Measurements from ENCODE around the gene AGBL4. TPM values are rescaled to one million over a fixed set of nuclear protein-coding genes. Genes with fewer than 3 reads are reported as not detected.

AGBL4 gene
- total RNA-seq, 4 donors from 2014 or later, result 0.44 to 1.5 (median 1.2) TPM; not detected in 1

GRCh38 chr1:48608882-48609281 lies 1414.9 kb downstream of the AGBL4 start:
- Histone ChIP-seq H3K27me3 (no peaks in the 10 kb centered on the region), H3K4me3 (no peak overlapping the region), H3K4me1 (peaks cover 0 to 16% (median 5%) of the 10 kb centered on the region in 4 donors), H3K27ac (no peak overlapping the region), H3K9me3 (no peaks in the 10 kb centered on the region), H3K36me3 (no peaks in the 10 kb centered on the region)
- 82 to 95% methylated on average over 4 of the region's 4 CpGs for WGBS, 2 donors
- no peak for TF ChIP-seq POLR2A (IDR thresholded peaks at IDR 0.05)
- no peak for TF ChIP-seq EP300 (IDR thresholded peaks at IDR 0.05)
- TF ChIP-seq, protein P1, sequence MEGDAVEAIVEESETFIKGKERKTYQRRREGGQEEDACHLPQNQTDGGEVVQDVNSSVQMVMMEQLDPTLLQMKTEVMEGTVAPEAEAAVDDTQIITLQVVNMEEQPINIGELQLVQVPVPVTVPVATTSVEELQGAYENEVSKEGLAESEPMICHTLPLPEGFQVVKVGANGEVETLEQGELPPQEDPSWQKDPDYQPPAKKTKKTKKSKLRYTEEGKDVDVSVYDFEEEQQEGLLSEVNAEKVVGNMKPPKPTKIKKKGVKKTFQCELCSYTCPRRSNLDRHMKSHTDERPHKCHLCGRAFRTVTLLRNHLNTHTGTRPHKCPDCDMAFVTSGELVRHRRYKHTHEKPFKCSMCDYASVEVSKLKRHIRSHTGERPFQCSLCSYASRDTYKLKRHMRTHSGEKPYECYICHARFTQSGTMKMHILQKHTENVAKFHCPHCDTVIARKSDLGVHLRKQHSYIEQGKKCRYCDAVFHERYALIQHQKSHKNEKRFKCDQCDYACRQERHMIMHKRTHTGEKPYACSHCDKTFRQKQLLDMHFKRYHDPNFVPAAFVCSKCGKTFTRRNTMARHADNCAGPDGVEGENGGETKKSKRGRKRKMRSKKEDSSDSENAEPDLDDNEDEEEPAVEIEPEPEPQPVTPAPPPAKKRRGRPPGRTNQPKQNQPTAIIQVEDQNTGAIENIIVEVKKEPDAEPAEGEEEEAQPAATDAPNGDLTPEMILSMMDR (IDR thresholded peaks at IDR 0.05), result no peak
- DNase-seq (ENCODE audit: low spot score in 2 of 2), result no peak

DNA sequence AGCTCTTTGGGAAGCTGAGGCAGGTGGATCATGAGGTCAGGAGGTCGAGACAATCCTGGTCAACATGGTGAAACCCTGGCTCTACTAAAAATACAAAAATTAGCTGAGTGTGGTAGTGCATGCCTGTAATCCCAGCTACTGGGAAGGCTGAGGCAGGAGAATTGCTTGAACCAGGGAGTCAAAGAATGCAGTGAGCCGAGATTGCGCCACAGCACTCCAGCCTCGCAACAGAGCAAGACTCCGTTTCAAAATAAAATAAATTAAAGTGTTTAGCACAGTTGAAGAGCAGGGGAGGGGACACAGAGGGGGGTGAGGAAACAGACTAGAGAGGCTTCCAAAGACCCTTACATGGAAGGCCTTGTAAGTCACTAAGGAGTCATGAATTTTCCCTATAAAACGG lies 1420.5 kb downstream of the AGBL4 start:
- Histone ChIP-seq H3K27me3 (no peaks in the 10 kb centered on the region), H3K4me1 (no peaks in the 10 kb centered on the region), H3K27ac (no peak overlapping the region), H3K36me3 (no peaks in the 10 kb centered on the region), H3K9me3 (no peaks in the 10 kb centered on the region), H3K4me3 (no peak overlapping the region)
- TF ChIP-seq EP300 (IDR thresholded peaks at IDR 0.05), result no peak
- TF ChIP-seq POLR2A (IDR thresholded peaks at IDR 0.05), result no peak
- TF ChIP-seq, protein P1 (IDR thresholded peaks at IDR 0.05), result no peak
- DNase-seq (ENCODE audit: low spot score in 2 of 2), result no peak
- 80 to 84% methylated on average over 6 of the region's 6 CpGs for WGBS, 2 donors

DNA sequence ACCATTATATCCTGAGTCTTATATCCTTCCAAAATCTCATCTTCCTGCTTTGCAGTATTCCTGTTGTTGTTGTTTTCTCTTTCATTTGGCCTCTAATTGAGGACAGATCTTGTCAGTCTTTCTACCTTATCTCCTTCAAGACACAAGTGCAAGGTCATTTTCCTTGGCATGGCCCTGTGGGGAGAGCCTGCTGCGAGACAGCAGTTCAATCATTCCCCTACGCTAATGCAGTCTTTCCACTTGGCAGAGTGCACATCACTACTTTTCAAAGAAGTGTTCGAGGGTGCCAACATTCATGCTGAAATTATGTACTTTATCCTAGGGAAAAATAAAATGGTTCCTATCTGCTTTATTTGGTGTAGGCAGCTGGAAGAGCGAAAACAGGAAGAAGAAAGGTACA lies 1421.4 kb downstream of the AGBL4 start:
- H3K4me1 ChIP-seq, result no peaks in the 10 kb centered on the region
- no peak for DNase-seq (ENCODE audit: low spot score in 2 of 2)
- 81 to 82% methylated on average over 4 of the region's 4 CpGs for WGBS, 2 donors
- H3K36me3 ChIP-seq, result no peaks in the 10 kb centered on the region
- H3K4me3 ChIP-seq, result no peak overlapping the region
- no peaks in the 10 kb centered on the region for H3K9me3 ChIP-seq
- H3K27me3 ChIP-seq, result no peaks in the 10 kb centered on the region
- TF ChIP-seq POLR2A (IDR thresholded peaks at IDR 0.05), result no peak
- no peak for TF ChIP-seq EP300 (IDR thresholded peaks at IDR 0.05)
- TF ChIP-seq, protein P1 (IDR thresholded peaks at IDR 0.05), result no peak
- H3K27ac ChIP-seq, result no peak overlapping the region

GRCh38 chr1:48600182-48600581 lies 1423.6 kb downstream of the AGBL4 start:
- no peak for DNase-seq (ENCODE audit: low spot score in 2 of 2)
- WGBS, 2 donors, result 70 to 76% methylated on average over 1 of the region's 1 CpG
- no peak overlapping the region for H3K27ac ChIP-seq
- no peak overlapping the region for H3K4me3 ChIP-seq
- H3K36me3 ChIP-seq, result no peaks in the 10 kb centered on the region
- no peaks in the 10 kb centered on the region for H3K9me3 ChIP-seq
- TF ChIP-seq, protein P1 (IDR thresholded peaks at IDR 0.05), result no peak
- TF ChIP-seq EP300 (IDR thresholded peaks at IDR 0.05), result no peak
- TF ChIP-seq POLR2A (IDR thresholded peaks at IDR 0.05), result no peak
- no peaks in the 10 kb centered on the region for H3K27me3 ChIP-seq
- H3K4me1 ChIP-seq, result peaks cover 0 to 6% (median 0%) of the 10 kb centered on the region in 4 donors

DNA sequence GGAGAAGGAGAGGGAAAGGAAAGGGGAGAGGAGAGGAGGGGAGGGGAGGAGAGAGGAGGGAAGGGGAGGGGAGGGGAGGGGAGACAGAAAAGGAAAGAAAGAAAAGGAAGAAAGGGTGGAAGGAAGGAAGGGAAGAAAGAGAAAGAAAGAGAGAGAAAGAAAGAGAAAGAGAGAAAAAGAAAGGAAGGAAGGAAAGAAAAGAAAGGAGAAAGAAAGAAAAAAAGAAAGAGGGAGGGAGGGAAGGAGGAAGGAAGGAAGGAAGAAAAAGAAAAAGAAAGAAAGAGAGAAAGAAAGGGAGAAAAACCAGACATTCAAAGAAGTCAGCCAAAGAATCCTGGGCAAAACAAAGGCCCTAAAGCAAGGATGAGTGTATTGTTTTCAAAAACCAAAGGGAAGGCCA lies 1426.1 kb downstream of the AGBL4 start:
- TF ChIP-seq EP300 (IDR thresholded peaks at IDR 0.05), result no peak
- TF ChIP-seq POLR2A (IDR thresholded peaks at IDR 0.05), result no peak
- TF ChIP-seq, protein P1 (IDR thresholded peaks at IDR 0.05), result no peak
- H3K27ac ChIP-seq, result no peak overlapping the region
- H3K36me3 ChIP-seq, result no peaks in the 10 kb centered on the region
- no peak overlapping the region for H3K4me3 ChIP-seq
- no peak for DNase-seq (ENCODE audit: low spot score in 2 of 2)
- no peaks in the 10 kb centered on the region for H3K27me3 ChIP-seq
- peaks cover 0 to 6% (median 0%) of the 10 kb centered on the region in 4 donors for H3K4me1 ChIP-seq
- H3K9me3 ChIP-seq, result no peaks in the 10 kb centered on the region
